Mucosa of descending colon (tissue), 3 donors: ENCODE results near the gene ESD. TPM values are rescaled to one million over a fixed set of nuclear protein-coding genes. Genes with fewer than 3 reads are reported as not detected.
"Not testable (repeated sequence)": the region's sequence is repeated elsewhere in the genome, so short reads cannot be mapped to it uniquely, and the experiment has no call there.

Source experiments
- ATAC-seq: fragments of 200-7000 bp; cut with Tn5 transposase; one replicate; pipeline ENCODE4 v1.9.1; 2020; ENCODE audit warnings: mild to moderate bottlenecking, moderate library complexity
- DNase-seq, 3 donors: peaks; one replicate each; pipeline ENCODE4 v3.0.0-alpha.2; 2020
- H3K36me3 ChIP-seq: fragments of 200-600 bp; one replicate; pipeline ENCODE4 v1.8.0; 2021; ENCODE audit warnings: low read depth, mild to moderate bottlenecking
- H3K4me1 ChIP-seq: fragments of 200-600 bp; one replicate; pipeline ENCODE4 v1.8.0; 2021; ENCODE audit warnings: low read depth, mild to moderate bottlenecking
- H3K4me3 ChIP-seq: fragments of 200-600 bp; one replicate; pipeline ENCODE4 v1.8.0; 2021; ENCODE audit warnings: mild to moderate bottlenecking
- H3K9me3 ChIP-seq: fragments of 200-600 bp; one replicate; pipeline ENCODE4 v1.8.0; 2021; ENCODE audit warnings: mild to moderate bottlenecking
- intact Hi-C, 2 donors: fragments of 100-400 bp; cut with DNase I in 1 of 2; cut with micrococcal nuclease in 1 of 2; formaldehyde crosslinking; loops; one replicate each; pipeline versions ENCODE4 v1.11.0 to v1.11.1; 2022; cut with DNase I, micrococcal nuclease
- total RNA-seq, 3 donors: library from RNA; stranded (reverse); fragmentation: NEBNext Ultra II Directional in 2 of 3; extraction: Animal tissue kit (Norgen Biotek cat#: 25700) in 2 of 3; gene quantifications; one replicate each; pipeline versions ENCODE4 v1.2.1 to v1.2.4, GENCODE V29; 2021 to 2023
- TF ChIP-seq, protein P1 (sequence below): fragments of 200-600 bp; IDR thresholded peaks from one replicate; pipeline ENCODE4 v1.8.0; 2022; ENCODE audit warnings: antibody characterized with exemption, mild to moderate bottlenecking
- donor health status: DM: no; HTN: no; CAD: no; lungs with moderate emphysema.
- donor health status: DM: no; HTN: no; CAD: no.
- donor health status: DM: no; HTN: yes; CAD: no.

Gene ESD
- total RNA-seq, 3 donors from 2014 or later: 86.1 to 98.0 (median 97.0) TPM

DNA sequence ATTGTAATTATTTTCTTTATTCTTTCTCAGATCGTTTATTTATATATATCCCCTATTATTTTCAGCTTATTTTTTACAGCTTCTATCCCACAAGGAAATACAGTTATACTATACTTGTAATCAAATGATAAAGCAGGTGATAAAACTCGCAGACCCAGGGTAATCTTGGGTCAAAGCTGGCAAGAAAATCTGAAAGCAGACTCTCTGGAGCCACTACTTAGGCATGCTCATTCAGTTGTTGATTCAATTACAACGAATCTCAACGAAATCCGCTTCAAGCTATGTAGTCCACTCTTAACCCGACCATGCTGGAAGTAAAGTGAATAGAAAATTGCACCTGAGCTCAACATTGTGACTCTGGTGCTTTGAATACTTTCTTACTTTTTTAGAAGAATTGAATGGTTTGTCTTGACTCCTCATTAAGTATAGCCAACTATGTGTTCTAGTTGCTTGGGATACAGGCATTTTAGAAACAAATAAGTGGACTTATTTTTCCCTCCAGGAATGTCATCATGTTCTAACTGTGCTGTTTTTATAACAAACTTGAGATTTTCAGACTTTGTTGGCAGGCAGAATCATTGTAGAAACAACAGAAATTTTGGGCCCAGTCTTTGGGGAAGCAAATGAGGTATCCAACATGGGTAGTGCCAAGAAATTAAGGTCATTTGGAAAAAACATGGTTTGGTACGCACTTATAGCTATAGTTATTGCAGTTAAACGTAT lies 21.4 kb downstream of the ESD start:
- no peak overlapping the region for H3K4me3 ChIP-seq
- no peaks in the 10 kb centered on the region for H3K36me3 ChIP-seq
- DNase-seq: no peak
- no peaks in the 10 kb centered on the region for H3K9me3 ChIP-seq
- ATAC-seq: no peak
- TF ChIP-seq, protein P1, sequence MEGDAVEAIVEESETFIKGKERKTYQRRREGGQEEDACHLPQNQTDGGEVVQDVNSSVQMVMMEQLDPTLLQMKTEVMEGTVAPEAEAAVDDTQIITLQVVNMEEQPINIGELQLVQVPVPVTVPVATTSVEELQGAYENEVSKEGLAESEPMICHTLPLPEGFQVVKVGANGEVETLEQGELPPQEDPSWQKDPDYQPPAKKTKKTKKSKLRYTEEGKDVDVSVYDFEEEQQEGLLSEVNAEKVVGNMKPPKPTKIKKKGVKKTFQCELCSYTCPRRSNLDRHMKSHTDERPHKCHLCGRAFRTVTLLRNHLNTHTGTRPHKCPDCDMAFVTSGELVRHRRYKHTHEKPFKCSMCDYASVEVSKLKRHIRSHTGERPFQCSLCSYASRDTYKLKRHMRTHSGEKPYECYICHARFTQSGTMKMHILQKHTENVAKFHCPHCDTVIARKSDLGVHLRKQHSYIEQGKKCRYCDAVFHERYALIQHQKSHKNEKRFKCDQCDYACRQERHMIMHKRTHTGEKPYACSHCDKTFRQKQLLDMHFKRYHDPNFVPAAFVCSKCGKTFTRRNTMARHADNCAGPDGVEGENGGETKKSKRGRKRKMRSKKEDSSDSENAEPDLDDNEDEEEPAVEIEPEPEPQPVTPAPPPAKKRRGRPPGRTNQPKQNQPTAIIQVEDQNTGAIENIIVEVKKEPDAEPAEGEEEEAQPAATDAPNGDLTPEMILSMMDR: no peak
- intact Hi-C loops: no loop called here
- H3K4me1 ChIP-seq: no peaks in the 10 kb centered on the region

DNA sequence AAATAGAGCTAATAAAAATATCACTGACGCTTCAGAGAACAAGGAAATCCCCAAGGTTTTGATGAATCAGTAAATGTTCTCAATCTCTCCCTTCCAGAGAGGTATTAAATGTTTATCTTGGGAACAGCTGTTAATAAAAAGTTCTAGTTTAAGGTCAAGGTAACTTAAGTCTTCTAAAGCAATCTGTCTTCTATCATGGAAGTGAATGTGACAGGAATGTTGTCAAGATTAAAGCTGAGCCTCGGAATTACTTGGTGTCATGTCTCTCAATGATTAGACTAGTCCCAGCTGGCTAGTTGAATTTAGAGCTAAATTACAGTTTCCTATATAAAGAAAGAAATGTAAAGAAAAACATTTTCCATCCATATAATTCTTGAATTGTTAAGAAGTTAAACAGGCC lies 23.4 kb downstream of the ESD start:
- Histone ChIP-seq H3K4me1 (no peaks in the 10 kb centered on the region), H3K9me3 (no peaks in the 10 kb centered on the region), H3K4me3 (no peak overlapping the region), H3K36me3 (no peaks in the 10 kb centered on the region)
- DNase-seq: no peak
- no peak for ATAC-seq
- TF ChIP-seq, protein P1: no peak
- intact Hi-C loops: no loop called here

DNA sequence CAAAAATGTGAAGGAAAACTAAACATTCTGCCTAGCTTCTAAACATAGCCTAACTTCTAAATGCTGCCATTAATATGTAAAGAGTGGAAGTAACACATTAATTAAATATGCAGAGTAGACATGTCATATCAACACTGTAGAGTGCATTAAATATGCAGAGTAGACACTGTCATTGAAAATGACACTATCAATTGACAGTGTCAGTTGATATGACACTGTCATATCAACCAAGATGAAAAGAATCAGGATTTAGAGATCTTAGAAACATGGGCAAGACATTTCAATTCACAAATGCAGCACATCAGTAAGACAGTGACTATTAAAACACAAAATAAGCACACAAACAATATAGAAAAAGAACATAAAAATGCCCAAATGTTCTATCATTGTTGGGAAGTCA lies 25.3 kb downstream of the ESD start:
- no peaks in the 10 kb centered on the region for H3K36me3 ChIP-seq
- DNase-seq: no peak
- intact Hi-C loops: no loop called here

DNA sequence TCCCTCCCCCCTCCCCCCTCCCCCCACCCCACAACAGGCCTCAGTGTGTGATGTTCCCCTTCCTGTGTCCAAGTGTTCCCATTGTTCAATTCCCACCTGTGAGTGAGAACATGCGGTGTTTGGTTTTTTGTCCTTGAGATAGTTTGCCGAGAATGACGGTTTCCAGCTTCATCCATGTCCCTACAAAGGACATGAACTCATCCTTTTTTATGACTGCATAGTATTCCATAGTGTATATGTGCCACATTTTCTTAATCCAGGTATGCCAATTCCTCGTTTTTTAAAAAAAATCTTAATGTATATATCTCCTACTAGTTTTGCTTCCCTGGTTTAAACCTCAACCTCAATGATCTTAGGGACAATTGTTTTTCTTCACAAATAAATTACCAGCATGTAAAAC lies 27.0 kb downstream of the ESD start:
- H3K9me3 ChIP-seq, H3K36me3 ChIP-seq, intact Hi-C loops, H3K4me3 ChIP-seq, ATAC-seq, DNase-seq, H3K4me1 ChIP-seq: not testable (repeated sequence)

More for the DNA sequence above, 25.3 kb downstream of the ESD start:
- no peaks in the 10 kb centered on the region for H3K4me1 ChIP-seq
- TF ChIP-seq, protein P1: no peak
- ATAC-seq: no peak
- no peak overlapping the region for H3K4me3 ChIP-seq
- no peaks in the 10 kb centered on the region for H3K9me3 ChIP-seq

DNA sequence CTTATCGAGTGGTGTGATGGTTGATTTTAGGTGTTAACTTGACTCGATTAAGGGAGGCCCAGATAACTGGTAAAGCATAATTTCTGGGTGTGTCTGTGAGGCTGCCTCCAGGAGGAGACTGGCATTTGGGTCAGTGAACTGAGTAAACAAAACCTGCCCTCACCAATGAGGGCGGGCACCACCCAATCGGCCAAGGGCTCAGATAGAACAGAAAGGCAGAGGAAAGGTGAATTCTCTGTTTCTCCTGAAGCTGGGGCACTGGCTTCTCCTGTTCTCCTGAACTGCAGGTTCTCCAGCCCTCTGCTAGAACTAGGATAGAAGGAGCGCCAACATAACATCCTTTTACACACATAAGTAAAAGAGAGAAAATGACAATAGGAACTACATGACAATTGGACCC lies 35.1 kb downstream of the ESD start:
- Histone ChIP-seq H3K4me1 (peaks cover 26% of the 10 kb centered on the region), H3K36me3 (no peaks in the 10 kb centered on the region), H3K4me3 (no peak overlapping the region), H3K9me3 (no peaks in the 10 kb centered on the region)
- ATAC-seq (peak; percentile 33), DNase-seq (peak in 2 of 3 donors; percentile 33 to 51)
- TF ChIP-seq, protein P1: no peak
- intact Hi-C loops: no loop called here

DNA sequence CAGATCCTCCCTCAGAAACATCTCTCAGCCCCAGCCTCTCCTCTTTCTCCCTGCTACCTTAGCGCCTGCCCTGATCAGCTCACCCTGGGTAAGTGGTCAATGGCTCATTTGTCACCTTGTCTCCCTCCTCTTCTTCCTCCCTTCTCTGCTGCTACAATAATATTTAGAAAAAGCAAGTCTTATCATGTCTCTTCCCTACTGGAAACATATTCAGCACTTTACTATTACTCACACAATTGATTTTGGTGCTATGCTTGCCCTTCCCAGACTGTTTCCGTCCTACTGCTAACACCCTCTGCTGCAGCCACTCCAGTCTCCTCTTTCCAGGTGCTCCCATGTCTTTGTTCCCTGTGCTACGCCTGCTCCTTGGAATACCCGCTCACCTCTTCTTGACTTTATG lies 35.8 kb downstream of the ESD start:
- DNase-seq (no peak), ATAC-seq (no peak)
- no peaks in the 10 kb centered on the region for H3K36me3 ChIP-seq
- no peak overlapping the region for H3K4me3 ChIP-seq
- intact Hi-C loops: no loop called here
- H3K9me3 ChIP-seq: no peaks in the 10 kb centered on the region
- TF ChIP-seq, protein P1: no peak
- H3K4me1 ChIP-seq: peaks cover 31% of the 10 kb centered on the region
